Keratinocyte (primary cell): ENCODE measurements around the gene BASP1. TPM values are rescaled to one million over a fixed set of nuclear protein-coding genes. Genes with fewer than 3 reads are reported as not detected.

Source experiments
- DNase-seq: peaks from one replicate; pipeline ENCODE4 v3.0.0-alpha.2; 2011; ENCODE audit warnings: low read depth, missing footprints, low spot score
- FAIRE-seq: peaks from 2 replicates; lab custom pipeline; 2011; peaks lifted over from hg19 to GRCh38; lab: Jason Lieb, UNC
- H2AFZ ChIP-seq: 2 replicates; pipeline ENCODE4 v1.6.0; 2012; ENCODE audit warnings: low read length, control low read depth, inconsistent platforms; ENCODE audit not compliant: control insufficient read depth
- H3K27ac ChIP-seq: 2 replicates; pipeline ENCODE4 v1.5.1; 2011; ENCODE audit warnings: low read length; ENCODE audit not compliant: control insufficient read depth, insufficient read depth
- H3K27me3 ChIP-seq: 3 replicates; pipeline ENCODE4 v1.6.0; 2011; ENCODE audit warnings: low read length; ENCODE audit not compliant: control insufficient read depth, insufficient read depth; ENCODE audit errors: extremely low read depth
- H3K36me3 ChIP-seq, 2 experiments: 2 replicates in 1 of 2; 3 replicates in 1 of 2; pipeline ENCODE4 v1.5.1; 2011; ENCODE audit warnings: low read length in 2 of 2, mild to moderate bottlenecking in 1 of 2; ENCODE audit not compliant: control insufficient read depth in 2 of 2, insufficient read depth in 2 of 2; ENCODE audit errors: extremely low read depth in 1 of 2
- H3K4me1 ChIP-seq: 3 replicates; pipeline ENCODE4 v1.5.1; 2011; ENCODE audit warnings: low read length; ENCODE audit not compliant: control insufficient read depth, insufficient read depth; ENCODE audit errors: extremely low read depth
- H3K4me2 ChIP-seq: 3 replicates; pipeline ENCODE4 v1.6.0; 2011; ENCODE audit warnings: low read depth, low read length; ENCODE audit not compliant: control insufficient read depth, insufficient read depth; ENCODE audit errors: extremely low read depth
- H3K4me3 ChIP-seq, 3 experiments: fragments of 200-600 bp in 1 of 3; sonication (generic) in 1 of 3; 2 replicates in 2 of 3; 3 replicates in 1 of 3; pipeline ENCODE4 v1.5.1; 2011 to 2016; ENCODE audit warnings: low read length in 3 of 3, mild to moderate bottlenecking in 3 of 3, control low read depth in 2 of 3, inconsistent platforms in 1 of 3, low read depth in 1 of 3, mixed read lengths in 1 of 3, mixed run types in 1 of 3, moderate library complexity in 1 of 3; ENCODE audit not compliant: control insufficient read depth in 2 of 3, insufficient read depth in 2 of 3; ENCODE audit errors: extremely low read depth in 1 of 3
- H3K79me2 ChIP-seq: 2 replicates; pipeline ENCODE4 v1.6.0; 2012; ENCODE audit warnings: low read length; ENCODE audit not compliant: control insufficient read depth, insufficient read depth
- H3K9ac ChIP-seq: 3 replicates; pipeline ENCODE4 v1.6.0; 2011; ENCODE audit warnings: low read length; ENCODE audit not compliant: control insufficient read depth, insufficient read depth; ENCODE audit errors: extremely low read depth
- H3K9me1 ChIP-seq: 3 replicates; pipeline ENCODE4 v1.6.0; 2011; ENCODE audit warnings: low read length; ENCODE audit not compliant: control insufficient read depth, insufficient read depth; ENCODE audit errors: extremely low read depth
- H3K9me3 ChIP-seq: 2 replicates; pipeline ENCODE4 v1.5.1; 2012; ENCODE audit warnings: low read depth, low read length; ENCODE audit not compliant: control insufficient read depth
- H4K20me1 ChIP-seq: 3 replicates; pipeline ENCODE4 v1.6.0; 2011; ENCODE audit warnings: low read length; ENCODE audit not compliant: control insufficient read depth, insufficient read depth; ENCODE audit errors: extremely low read depth
- CTCF ChIP-seq, 3 experiments: IDR thresholded peaks in 1 of 3; conservative IDR thresholded peaks in 1 of 3; optimal IDR thresholded peaks in 1 of 3; 2 replicates in 2 of 3; 3 replicates in 1 of 3; pipeline versions ENCODE3 to v1.5.1; 2011; ENCODE audit warnings: low read length in 3 of 3, mild to moderate bottlenecking in 3 of 3, moderate library complexity in 2 of 3, control low read depth in 1 of 3, inconsistent platforms in 1 of 3; ENCODE audit not compliant: insufficient read depth in 2 of 3; ENCODE audit errors: extremely low read depth in 1 of 3
- EZH2 ChIP-seq: IDR thresholded peaks from one replicate; pipeline ENCODE4 v1.6.1; 2012; ENCODE audit warnings: inconsistent platforms, mild to moderate bottlenecking, low read length, moderate library complexity
- dilution Hi-C: fragments of 300-500 bp; cut with MboI; formaldehyde crosslinking; loops from one replicate; pipeline ENCODE4 v1.7.0; 2020; ENCODE audit warnings: low sequenced_read_pairs; ENCODE audit not compliant: extremely low pct_ligation_motif_present
- polyA plus RNA-seq, 5 experiments: library from polyadenylated mRNA; depleted of rRNA in 3 of 5; stranded (reverse) in 3 of 5; stranded (forward) in 1 of 5; unstranded in 1 of 5; fragments of >200 nt; gene quantifications; 1 replicate in 1 of 5; 2 replicates in 3 of 5; 3 replicates in 1 of 5; pipeline versions ENCODE4 v1.2.1 to v1.2.3, GENCODE V29; 2011 to 2012; ENCODE audit warnings: missing spikeins in 2 of 5, low read depth in 1 of 5, low replicate concordance in 1 of 5

Gene BASP1
- polyA plus RNA-seq, 1 donor (not counting 4 experiments of a cell fraction or from before 2014, with no cell fraction given) = 127 TPM

- H3K79me2 ChIP-seq = peaks cover 86% of the 10 kb centered on the region
- peak; percentile 74 for FAIRE-seq
- H3K9me3 ChIP-seq = no peaks in the 10 kb centered on the region
- peak overlapping the region; percentile 13 for H3K9ac ChIP-seq
- H3K4me2 ChIP-seq = peak overlapping the region; percentile 77
- H3K4me3 ChIP-seq = peak overlapping the region in 2 of 3 experiments; percentile 24 to 40
- peak overlapping the region; percentile 63 for H3K27ac ChIP-seq
- H4K20me1 ChIP-seq = peaks cover 4% of the 10 kb centered on the region
- TF ChIP-seq CTCF (optimal IDR thresholded peaks at IDR 0.05 in 1 of 3, IDR thresholded peaks at IDR 0.05 in 1 of 3, conservative IDR thresholded peaks at IDR 0.05 in 1 of 3; ENCODE audit: extremely low read depth in 1 of 3, insufficient read depth in 2 of 3, low read length in 3 of 3) (no peak), EZH2 (no peak)
- dilution Hi-C loops = no loop called here
- H3K27me3 ChIP-seq = no peaks in the 10 kb centered on the region
- peaks cover 0 to 10% of the 10 kb centered on the region in 2 experiments for H3K36me3 ChIP-seq
- no peaks in the 10 kb centered on the region for H3K9me1 ChIP-seq
- H2AFZ ChIP-seq = peak overlapping the region; percentile 34
- peaks cover 36% of the 10 kb centered on the region for H3K4me1 ChIP-seq
- DNase-seq = no peak
Measured at GRCh38 chr5:17228821-17229291, 11.4 kb downstream of the BASP1 start.

- FAIRE-seq (no peak), DNase-seq (no peak)
- Histone ChIP-seq H3K9me3 (no peaks in the 10 kb centered on the region), H4K20me1 (peaks cover 4% of the 10 kb centered on the region), H3K79me2 (peaks cover 86% of the 10 kb centered on the region), H3K36me3 (peaks cover 2 to 10% of the 10 kb centered on the region in 2 experiments), H3K4me3 (peak overlapping the region in 1 of 3 experiments; percentile 24), H2AFZ (no peak overlapping the region), H3K4me2 (peak overlapping the region; percentile 77), H3K9me1 (no peaks in the 10 kb centered on the region), H3K9ac (peak overlapping the region; percentile 13), H3K27me3 (no peaks in the 10 kb centered on the region), H3K4me1 (peaks cover 31% of the 10 kb centered on the region), H3K27ac (peak overlapping the region; percentile 39)
- no peak for TF ChIP-seq EZH2
- no peak for TF ChIP-seq CTCF (optimal IDR thresholded peaks at IDR 0.05 in 1 of 3, IDR thresholded peaks at IDR 0.05 in 1 of 3, conservative IDR thresholded peaks at IDR 0.05 in 1 of 3; ENCODE audit: extremely low read depth in 1 of 3, insufficient read depth in 2 of 3, low read length in 3 of 3)
- dilution Hi-C loops = no loop called here
Measured at GRCh38 chr5:17229313-17229712, 11.9 kb downstream of the BASP1 start.
